A172 (cell line): ENCODE results near the gene SPECC1. TPM values are rescaled to one million over a fixed set of nuclear protein-coding genes. Genes with fewer than 3 reads are reported as not detected.
"Not testable (repeated sequence)": the region's sequence is repeated elsewhere in the genome, so short reads cannot be mapped to it uniquely, and the experiment has no call there.

Source experiments
- DNase-seq: peaks from one replicate; pipeline ENCODE4 v3.0.0-alpha.2; 2015; ENCODE audit warnings: low spot score
- total RNA-seq: library from RNA; depleted of rRNA; stranded (reverse); fragments of >200 nt; shearing (Covaris generic); gene quantifications from 2 replicates; pipeline ENCODE4 v1.2.3, GENCODE V29; 2014

Gene SPECC1
- total RNA-seq, 1 experiment from 2014 or later = 96.6 TPM

DNA sequence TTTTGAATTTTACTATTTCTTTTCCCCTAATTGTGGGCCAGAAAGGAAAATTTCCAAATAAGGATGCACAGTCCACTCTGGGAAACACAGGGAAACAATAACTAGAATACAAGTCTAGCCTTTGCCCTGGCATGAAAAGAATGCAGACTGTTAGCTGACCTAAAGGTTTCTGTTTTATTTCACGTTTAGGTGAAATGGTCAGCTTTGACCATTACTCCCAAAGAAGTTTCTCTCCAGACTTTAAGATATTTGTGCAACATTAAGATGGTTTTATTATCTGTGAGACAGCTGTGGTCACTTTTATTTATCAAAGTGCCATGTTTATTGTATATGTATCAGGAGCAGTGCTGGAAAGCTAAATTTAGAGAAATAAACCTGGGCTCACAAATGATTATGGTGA is 163.9 kb downstream of the SPECC1 start:
- peak; percentile 42 for DNase-seq

DNA sequence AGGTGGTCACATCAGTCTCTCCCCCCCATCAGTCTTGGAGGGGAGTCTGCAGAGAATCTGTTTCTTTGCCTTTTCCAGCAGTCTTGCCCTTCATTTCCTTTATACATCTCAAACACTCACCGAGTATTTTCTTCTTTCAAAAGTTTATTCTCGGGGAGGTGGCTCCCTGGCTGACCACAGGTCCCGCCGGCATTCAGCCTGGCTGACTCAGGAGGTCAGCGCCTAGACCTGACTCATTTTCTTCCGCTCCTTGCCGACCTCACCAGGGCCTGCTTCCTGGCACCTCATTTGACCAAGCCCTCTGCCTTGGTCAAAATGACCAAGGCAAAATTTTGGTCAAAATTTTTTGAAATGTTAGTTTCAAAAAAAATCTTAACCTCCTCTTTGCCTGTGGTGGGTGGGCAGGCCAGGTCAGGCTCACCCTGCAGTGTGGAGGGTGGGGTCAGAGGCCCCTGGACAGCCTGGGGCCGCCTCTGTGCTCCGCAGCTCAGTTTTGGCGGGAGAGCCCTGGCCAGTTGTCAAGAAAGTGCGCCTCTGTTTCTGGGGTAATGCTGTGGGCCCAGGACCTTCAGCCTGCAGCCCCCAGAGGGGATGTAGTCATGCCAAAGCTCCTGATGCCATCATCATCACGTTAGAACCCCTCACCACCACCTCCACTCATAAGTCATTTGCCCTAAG is 165.6 kb downstream of the SPECC1 start:
- DNase-seq = peak; percentile 88

DNA sequence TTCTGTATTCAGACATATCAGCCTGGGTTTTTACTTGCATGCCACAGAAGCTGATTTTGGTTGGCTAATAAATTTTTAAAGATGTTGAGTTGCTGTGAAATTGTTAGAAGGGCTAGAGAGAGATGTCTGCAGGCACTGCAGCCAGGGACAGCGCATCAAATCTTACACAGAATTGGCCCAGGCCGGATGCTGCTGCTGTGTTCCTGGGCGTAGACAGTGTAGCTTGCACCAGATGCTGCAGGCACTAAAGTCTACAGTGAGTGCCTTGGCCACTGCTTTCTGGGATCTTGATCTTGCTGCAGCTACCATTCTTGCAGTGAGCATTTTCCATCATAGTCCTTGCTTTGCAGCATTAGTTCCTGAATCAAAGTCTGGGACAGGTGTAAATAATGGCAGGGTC is 169.9 kb downstream of the SPECC1 start:
- no peak for DNase-seq

DNA sequence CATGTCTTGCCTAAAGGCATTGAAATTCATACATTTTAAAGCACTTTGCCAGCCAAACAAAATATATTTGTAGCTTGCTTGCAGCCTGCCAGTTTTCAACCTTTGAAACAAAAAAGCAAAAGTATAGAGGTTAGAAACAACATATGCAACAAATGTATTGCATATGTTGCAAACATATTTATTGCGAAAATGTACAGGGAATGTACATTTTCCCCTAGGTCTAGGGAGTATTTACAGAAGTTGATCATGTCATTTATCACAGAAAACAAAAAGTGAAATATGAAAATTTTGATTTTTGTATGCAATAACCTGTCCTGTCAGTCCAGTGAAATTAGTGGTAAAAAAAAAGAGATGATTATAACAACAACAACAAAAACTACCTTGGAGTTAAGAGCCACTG is 171.5 kb downstream of the SPECC1 start:
- no peak for DNase-seq

DNA sequence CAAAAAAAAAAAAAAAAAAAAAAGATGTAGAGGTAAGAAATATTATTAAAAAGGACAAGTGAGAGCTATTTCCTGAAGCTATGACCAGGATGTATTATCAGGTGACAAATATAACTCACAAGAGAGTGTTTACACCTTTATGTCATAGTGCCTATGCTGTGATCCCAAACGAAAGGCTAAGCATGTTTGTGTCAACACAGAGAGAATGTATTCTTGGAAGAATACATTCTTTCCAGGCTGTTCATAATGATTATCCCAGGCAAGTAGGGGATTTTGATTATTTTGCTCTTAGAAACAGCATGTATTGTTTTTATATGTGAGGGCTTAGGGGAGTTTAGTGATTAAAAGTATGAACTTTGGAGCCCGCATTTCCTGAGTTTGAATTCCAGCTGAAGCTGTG is 175.0 kb downstream of the SPECC1 start:
- DNase-seq = no peak

DNA sequence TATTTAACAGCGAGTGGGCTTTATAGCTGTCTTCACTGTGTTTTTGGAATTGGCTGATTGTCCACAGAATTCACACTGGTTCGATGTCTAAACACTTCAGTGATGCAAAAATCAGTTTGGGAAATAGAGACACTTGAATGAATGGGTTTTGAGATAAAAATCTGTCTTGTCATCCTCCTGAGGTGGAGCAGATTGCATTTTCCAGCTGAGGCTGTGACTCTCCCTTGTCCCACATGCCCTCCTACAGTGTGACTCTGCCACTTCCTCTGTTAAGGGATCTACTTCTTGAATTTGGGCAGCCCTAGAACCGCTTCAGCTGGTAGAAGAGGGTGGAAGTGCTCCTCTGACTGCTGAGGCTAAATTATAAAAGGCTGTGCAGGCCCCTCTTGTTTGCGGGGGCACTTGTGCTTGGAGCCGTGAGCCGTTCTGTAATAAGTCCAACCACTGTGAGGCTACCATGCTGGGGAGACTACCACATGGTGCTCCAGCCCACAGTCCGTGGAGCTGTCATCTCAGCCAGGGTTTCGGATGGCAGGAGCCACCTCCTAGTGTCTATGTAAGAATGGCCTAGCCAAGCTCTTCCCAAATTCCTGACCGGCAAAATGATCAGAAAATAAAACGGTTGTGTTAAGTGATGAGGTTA is 175.9 kb downstream of the SPECC1 start:
- DNase-seq = peak; percentile 60

DNA sequence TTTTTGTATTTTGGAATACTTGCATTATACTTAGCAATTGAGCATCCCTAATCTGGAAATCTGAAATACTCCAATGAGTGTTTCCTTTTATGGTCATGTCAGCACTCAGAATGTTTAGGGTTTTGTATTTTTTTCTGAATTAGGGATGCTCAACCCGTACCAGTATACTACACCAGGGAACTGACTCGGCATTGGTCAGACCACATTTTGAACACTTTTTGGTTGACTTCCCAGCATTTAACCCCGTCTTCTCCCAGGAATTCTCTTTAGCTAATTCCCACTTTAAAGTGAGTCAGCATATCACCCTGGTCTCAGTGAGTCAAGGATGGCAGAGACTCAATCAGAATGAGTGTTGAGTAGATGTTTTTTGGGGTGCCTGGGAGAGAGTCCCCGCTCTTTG is 177.9 kb downstream of the SPECC1 start:
- DNase-seq = peak; percentile 47

DNA sequence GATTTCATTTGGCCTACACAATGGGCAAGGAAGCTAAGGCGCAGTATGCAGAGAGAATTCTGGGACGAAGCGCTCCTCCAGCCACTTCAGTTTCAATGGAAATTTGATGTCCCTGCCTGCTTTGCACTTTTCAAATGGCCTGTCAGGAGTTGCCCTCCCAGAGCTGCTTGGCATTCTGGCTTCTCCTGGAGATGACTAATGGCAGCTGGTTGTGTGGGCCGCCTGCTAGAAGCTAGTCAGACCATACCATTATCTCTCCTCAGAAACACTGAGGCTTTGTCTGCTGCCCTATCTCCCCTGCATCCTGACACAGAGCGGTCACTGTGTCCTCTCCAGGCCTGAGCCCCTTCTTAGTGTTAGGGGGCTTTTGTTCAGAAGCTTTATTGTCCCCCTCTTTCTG is 180.1 kb downstream of the SPECC1 start:
- DNase-seq = peak; percentile 79

DNA sequence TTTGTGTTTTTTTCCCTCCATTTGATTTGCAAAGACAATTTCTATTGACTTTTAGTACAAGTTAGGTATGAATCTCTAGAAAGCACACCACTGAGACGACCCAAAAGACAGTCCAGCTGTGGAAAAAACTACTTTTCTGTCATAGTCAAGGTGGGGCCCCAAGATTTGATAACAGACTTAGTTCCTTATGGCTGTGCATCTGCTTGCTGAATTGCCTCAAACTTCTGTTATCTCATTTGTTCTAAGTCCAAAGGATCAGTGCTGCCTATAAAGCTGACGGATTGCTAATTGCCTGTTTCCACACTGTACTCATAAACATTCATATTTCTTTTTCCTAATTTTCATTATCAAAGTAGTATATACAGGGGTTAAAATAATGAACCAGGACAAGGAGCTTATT is 180.8 kb downstream of the SPECC1 start:
- no peak for DNase-seq

DNA sequence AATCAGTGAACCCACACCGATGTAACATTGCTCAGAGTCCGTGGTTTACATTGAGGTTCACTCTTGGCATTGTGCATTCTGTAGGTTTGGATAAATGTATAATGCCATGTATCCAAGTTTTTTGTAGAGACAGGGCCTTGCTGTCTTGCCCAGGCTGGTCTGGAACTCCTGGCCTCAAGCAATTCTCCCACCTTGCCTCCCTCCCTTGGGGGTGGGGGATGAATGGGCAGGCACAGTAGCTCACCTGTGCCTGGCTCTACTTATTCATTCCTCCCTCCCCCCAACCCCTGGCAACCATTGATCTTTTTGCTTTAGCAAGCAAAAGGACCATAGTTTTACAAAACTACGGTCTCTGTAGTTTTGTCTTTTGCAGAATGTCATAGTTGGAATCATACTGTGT is 181.4 kb downstream of the SPECC1 start:
- no peak for DNase-seq

DNA sequence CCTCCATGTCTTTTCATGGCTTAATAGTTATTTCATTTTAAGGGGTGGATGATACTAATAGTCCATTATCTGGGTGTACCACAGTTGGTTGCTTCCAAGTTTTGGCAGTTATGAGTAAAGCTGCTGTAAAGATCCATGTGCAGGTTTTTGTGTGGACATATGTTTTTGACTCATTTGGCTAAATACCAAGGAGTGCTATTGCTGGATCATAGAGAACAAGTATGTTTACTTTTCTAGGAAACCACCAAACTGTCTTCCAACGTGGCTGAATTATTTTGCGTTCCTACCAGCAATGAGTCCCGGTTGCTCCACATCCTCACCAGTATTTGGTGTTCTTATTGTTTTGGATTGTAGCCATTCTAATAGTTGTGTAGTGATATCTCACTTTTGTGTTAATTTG is 181.9 kb downstream of the SPECC1 start:
- peak; percentile 50 for DNase-seq

DNA sequence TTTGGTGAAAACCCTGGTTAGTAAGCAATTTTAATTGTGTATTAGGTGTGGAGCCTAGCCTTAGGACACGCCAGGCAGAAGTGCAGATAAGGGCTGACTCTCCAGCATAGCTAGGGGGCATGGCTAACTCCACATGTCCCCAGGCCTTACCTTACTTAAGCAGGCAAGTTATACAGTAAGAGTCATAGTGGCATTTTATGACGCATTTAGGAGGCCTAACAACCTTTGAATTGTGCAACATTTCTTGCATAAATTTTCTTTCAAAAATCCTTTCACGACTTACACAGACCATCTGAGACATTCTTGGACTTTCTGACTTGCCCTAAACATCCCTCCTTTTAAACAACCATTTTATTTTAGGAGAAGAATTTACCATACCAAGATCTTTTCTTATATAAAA is 187.1 kb downstream of the SPECC1 start:
- not testable (repeated sequence) for DNase-seq

DNA sequence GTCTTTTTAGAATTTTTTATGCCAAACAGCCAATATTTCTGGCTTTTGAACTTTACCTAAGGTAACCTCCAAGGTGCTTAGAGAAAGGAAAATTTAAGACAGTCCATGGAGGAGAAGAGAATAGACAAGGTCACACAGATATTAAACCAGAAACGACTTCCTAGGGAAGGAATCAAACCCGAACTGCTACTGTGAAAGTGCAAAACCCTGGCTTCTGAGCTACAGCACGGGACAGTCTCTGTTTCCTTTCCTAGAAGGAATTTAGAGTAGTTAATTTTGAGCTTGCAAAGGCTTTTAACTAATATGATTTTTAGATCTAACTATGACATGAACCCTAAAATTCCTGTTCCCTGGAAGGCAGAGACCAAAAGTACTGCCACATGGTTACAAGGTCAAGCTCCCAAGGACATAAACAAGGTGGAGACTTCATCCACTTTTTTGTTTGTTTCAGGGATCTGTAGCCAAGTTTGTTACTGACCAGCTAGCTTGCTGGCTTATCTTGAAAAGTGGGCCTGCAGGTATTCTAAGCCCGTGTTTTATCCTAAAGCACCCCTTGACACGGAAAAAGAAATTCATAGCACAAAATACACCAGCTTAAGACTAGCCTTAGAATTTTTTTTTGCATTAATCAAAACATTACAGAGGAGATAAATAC is 188.2 kb downstream of the SPECC1 start:
- no peak for DNase-seq

DNA sequence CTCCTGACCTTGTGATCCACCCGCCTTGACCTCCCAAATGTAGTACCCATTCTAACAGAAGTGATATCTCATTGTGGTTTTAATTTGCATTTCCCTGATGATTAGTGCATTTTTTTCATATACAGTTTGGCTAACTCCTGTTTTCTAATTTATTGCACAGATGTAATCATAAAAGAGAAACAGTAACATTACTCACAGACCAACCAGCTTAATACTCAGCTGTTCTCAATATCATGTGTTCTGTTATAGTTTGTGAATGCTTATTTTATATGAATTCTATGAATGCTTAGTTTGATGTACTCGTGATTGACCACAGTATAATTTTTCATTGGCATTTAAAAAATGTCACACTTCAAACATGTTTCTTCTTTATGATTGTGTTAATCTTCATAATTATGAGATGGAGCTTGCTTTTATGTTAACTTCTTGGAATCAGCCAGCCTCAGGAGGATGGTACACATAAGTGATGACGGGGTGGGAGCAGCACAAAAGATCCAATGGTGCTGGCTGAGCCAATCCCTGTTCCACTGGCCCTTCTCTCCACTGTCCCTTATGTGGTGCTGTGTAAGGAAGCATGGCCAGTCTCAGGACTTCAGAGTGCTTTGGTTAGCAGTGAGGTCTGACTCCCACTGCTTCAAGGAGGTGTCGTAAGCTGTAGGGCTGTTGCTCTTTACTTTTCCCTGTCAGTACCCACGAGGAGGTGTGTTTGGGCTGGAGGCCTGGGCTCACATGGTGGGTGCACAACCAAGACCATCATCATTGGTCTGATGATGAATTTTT is 191.0 kb downstream of the SPECC1 start:
- DNase-seq = no peak

DNA sequence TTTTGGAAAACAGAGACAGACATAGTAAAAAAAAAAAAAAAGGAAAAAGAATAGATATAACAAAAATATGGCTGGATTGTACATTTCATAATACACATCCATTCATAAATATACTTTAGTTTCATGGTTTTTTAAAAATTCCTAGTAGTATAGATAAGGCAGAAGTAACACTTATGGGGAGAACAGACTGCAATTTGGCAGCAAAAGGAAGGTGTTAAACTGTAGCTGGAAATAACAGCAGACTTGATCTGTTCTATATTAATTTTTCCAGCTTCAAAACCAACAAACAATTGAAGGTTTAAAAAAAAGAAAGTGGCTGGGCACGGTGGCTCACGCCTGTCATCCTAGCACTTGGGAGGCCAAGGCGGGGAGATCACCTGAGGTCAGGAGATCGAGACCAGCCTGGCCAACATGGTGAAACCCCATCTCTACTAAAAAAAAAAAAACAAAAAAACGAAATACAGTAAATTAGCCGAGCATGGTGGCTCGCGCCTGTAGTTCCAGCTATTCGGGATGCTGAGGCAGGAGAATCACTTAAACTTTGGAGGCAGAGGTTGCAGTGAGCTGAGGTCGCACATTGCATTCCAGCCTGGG is 191.8 kb downstream of the SPECC1 start:
- DNase-seq = no peak

DNA sequence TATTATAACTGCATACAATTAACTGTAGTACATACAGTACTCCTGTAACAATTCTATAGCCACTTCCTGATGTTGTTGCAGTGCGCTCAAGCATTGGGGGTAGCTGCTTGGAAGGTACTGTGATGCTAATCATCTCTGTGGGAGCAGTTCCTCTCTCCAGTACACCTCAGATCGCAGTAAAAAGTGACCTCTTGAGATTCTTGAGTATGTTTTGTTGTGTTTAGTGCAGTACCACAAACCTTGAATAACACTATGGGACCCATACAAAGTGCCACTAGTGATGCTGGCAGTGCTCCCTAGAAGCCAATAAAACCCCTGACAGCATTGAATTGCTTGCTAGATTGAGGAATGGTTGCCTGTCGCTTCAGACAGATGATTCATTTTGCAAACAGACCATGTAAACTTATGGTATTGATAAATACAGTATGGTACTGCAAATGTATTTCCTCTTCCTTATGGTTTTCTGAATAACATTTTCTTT is 193.0 kb downstream of the SPECC1 start:
- no peak for DNase-seq

DNA sequence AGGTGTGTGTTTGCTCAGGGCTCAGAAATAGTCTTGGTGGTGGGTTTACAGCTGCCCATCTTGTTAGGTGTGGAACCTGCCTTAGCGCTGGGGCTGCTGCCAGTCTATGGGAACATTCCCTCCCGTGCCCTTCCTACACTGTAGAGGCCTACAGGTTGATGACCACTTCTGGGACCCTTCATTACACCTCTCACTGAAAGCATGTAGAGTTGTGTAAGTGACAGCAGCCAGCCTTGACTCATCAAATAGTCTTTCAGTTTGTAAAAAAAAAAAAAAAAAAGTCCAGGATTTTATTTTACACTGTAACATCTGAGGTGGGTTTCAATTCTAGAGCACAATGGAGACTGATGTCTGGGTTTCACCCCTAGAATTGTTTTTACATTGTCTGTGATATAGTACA is 193.9 kb downstream of the SPECC1 start:
- DNase-seq = no peak

DNA sequence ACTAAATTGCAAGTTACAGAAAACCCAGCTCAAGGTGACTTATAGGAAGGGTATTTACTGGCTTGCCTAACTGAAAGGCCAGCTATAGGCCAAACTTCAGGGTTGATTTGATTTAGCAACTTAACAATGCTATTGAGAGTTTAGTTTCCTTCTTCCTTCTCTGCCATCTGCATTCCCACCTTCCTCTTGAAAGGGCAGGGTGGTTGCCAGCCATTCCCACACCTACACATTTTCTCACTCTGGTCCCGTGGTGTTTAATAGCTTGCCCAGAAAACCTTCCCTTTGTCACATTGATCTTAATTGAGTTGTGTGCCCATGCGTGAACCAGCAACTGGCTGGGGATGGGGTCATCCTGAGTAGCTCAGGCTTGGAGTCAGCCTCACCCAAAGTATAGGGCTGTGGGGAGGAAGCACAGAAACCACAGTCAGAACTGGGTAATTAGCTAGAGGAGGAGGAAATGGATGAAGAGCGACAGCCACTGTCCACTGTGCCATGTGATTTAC is 194.7 kb downstream of the SPECC1 start:
- peak; percentile 42 for DNase-seq

DNA sequence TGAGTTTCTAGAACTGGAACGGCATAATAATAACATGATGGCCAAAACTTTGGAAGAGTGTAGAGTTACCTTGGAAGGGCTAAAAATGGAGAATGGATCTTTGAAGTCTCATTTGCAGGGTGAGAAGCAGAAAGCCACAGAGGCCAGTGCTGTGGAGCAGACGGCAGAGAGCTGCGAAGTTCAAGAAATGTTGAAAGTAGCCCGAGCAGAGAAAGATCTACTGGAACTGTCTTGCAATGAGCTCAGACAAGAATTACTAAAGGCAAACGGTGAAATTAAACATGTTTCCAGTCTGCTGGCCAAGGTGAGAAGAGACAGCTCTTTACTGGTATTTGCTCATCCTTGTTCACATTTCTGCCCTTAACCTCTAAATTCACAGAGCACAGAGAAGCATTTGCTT is 196.4 kb downstream of the SPECC1 start:
- DNase-seq = no peak

DNA sequence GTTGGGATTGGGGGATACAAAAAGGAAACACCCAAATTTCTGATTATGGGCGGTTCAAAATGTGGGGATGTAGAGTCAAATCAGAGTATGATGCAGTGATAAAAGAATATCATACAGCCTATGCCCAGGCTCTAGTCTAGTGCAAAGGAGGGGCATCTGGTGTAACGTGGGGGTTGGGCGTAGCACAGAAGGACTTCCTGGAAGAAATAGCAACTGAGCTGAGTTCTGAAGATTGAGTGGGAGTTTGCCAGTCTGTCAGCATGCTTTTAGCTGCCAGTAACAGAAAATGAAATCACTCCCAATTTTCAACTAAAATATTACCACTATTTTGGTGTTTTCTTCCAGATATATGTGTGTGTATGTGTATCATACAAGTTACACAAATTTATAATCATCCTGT is 196.9 kb downstream of the SPECC1 start:
- DNase-seq = peak; percentile 50

DNA sequence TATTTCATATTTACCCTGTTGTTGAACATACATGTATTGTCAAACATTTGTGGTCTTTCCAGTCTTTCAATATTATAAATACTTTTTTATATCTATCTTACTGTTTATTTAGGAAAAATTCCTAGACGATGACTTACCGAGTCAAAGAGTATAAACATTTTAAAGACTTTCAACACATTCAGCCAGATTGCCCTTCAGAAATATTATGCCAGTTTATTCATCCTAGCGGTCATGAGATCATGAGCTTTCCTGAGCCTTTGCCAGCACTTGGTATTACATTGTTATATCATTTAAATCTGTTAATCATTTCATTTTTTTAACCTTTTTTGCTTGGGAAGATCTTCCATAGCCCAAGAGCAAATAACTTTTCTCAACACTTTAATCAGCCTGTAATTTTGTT is 197.4 kb downstream of the SPECC1 start:
- DNase-seq = peak; percentile 57
